ENCODE data around the gene DLST. TPM values are rescaled to one million over a fixed set of nuclear protein-coding genes. Genes with fewer than 3 reads are reported as not detected.

Gene DLST
- total and polyA plus RNA-seq, 2 of the 4 experiments (the other 2 are of a cell fraction) = 58.6 to 119 TPM

- Histone ChIP-seq H3K23ac (ENCODE audit: low read depth, low read length) (no peak overlapping the region), H3K9ac (ENCODE audit: low read depth, low read length) (no peak overlapping the region), H3K4me3 (ENCODE audit: insufficient read depth, low read depth, low read length) (no peak overlapping the region), H2BK5ac (ENCODE audit: low read depth, low read length, poor library complexity, severe bottlenecking) (peak overlapping the region; percentile 77), H3K9me1 (ENCODE audit: insufficient read depth, low read length) (peaks cover 5% of the 10 kb centered on the region; the same call in 1 of the 2 replicates), H4K8ac (ENCODE audit: low read depth in 2 of 2, low read length in 2 of 2) (no peak overlapping the region), H2AK5ac (ENCODE audit: low read depth, low read length) (peak overlapping the region; percentile 37), H4K5ac (ENCODE audit: low read depth, low read length) (no peak overlapping the region; the same call in none of the 2 replicates), H3K27me3 (ENCODE audit: control insufficient read depth, insufficient read depth, low read length) (no peaks in the 10 kb centered on the region), H2BK15ac (ENCODE audit: low read depth, low read length) (no peak overlapping the region), H3K14ac (replicated peaks; ENCODE audit: low read depth, low read length) (no peak overlapping the region), H3K4me1 (ENCODE audit: control insufficient read depth, insufficient read depth, low read length) (peaks cover 18% of the 10 kb centered on the region), H3K27ac (ENCODE audit: insufficient read depth, low read length) (peak overlapping the region; percentile 62; the same call in 1 of the 2 replicates), H3K79me1 (ENCODE audit: low read depth in 1 of 2, low read length in 2 of 2) (peaks cover 7 to 26% of the 10 kb centered on the region in 2 experiments; a peak in 2 of 4 replicates), H3K9me3 (ENCODE audit: control insufficient read depth, insufficient read depth, low read length) (no peaks in the 10 kb centered on the region), H2AFZ (replicated peaks; ENCODE audit: low read length, poor library complexity) (no peak overlapping the region), H3K56ac (ENCODE audit: extremely low read depth, insufficient read depth, low read length) (no peak overlapping the region), H2BK120ac (ENCODE audit: low read depth, low read length) (no peak overlapping the region), H2BK20ac (ENCODE audit: low read depth, low read length) (0 out of 2 replicates have a peak overlapping the region, but pooled peaks have one; percentile 6), H3K18ac (ENCODE audit: low read depth, low read length) (peak overlapping the region; percentile 85), H4K91ac (ENCODE audit: insufficient read depth, low read depth, low read length) (no peak overlapping the region), H3K4me2 (ENCODE audit: low read depth, low read length) (peak overlapping the region; percentile 29; the same call in 1 of the 2 replicates), H3K4ac (ENCODE audit: low read depth, low read length) (peak overlapping the region; percentile 31; the same call in 1 of the 2 replicates), H2AK9ac (replicated peaks; ENCODE audit: low read depth, low read length, poor library complexity) (no peak overlapping the region), H4K20me1 (ENCODE audit: insufficient read depth, low read length) (peaks cover 6% of the 10 kb centered on the region; the same call in 1 of the 2 replicates), H3K36me3 (ENCODE audit: control insufficient read depth, insufficient read depth, low read length) (peaks cover 11% of the 10 kb centered on the region)
- no CpG with 5 or more reads among the region's 7 CpGs for WGBS, 2 experiments (ENCODE audit: extremely low coverage in 2 of 2, insufficient read length in 1 of 2)
- dilution Hi-C loops (cut with HindIII; ENCODE audit: low sequenced_read_pairs, unreplicated experiment) (no loop called here), intact Hi-C loops (cut with micrococcal nuclease) (no loop called here), in situ Hi-C loops (cut with MboI; ENCODE audit: low sequenced_read_pairs) (no loop called here)
- TF ChIP-seq MXI1 (IDR thresholded peaks at IDR 0.05; ENCODE audit: borderline replicate concordance, low read depth, low read length) (no peak), RCOR1 (IDR thresholded peaks at IDR 0.05; ENCODE audit: insufficient replicate concordance, low read length) (no peak), CEBPB (IDR thresholded peaks at IDR 0.05; ENCODE audit: low read depth, low read length) (no peak)
- CTCF ChIA-PET = interaction anchor here (0.7 to 1.2 kb wide), 2 partner anchors 25 to 38 kb away, joined by 3 to 5 read pairs; no protein-coding TSS in a partner anchor
- BruUV-seq (replicated peaks) = no TSS peak
- ATAC-seq (ENCODE audit: low read depth) (no peak), DNase-seq (no peak)
- POLR2A ChIA-PET (ENCODE audit: unreplicated experiment) = interaction anchor here (1.0 kb wide), 1 partner anchor 227 kb away, joined by 3 read pairs; no protein-coding TSS in a partner anchor
These were observed 46.0 kb upstream of the DLST start for GRCh38 chr14:74835645-74836250.

Measured in IMR-90 (cell line).